Activated CD4-positive, alpha-beta T cell treated with anti-CD3 and anti-CD28 coated beads, Interleukin-2, amount 50 U/mL, for 24 hours (primary cell): ENCODE measurements around the gene TRIM28.
"Not testable (repeated sequence)": the region's sequence is repeated elsewhere in the genome, so short reads cannot be mapped to it uniquely, and the experiment has no call there.

Experiments used
- DNase-seq, 2 donors: peaks; one replicate each; pipeline ENCODE4 v3.0.0-alpha.2; 2020; ENCODE audit warnings: low read depth in 1 of 2, low spot score in 1 of 2

Gene TRIM28

DNA sequence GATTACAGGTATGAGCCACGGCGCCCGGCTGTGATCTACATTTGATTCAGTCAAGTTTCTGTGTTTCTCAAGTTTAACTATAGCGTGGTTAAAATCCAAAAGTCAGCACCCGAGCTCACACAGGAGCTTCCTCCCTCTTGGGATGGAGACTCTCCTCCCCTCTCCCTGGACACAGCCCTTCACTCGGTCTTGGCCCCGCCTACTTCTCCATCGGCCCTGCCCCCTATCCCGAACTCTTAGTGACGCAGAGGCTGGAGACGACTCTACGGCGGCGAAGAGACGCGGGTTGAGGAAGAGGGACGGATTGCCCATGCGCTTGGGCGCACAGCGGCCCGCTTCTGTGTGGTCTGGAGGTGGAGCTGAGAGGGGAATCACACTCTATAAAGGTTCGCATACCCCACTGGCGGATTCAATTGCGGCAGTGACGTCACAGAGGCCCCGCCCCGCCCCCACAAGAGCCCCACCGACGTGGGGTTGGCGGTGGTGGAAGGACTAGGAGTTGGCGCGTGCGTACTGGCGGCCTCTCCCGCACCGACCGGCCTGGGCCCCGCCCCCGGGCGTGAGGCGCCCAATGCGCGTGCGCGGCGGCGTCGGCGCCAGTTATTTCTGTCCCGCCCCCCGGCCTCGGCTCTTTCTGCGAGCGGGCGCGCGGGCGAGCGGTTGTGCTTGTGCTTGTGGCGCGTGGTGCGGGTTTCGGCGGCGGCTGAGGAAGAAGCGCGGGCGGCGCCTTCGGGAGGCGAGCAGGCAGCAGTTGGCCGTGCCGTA is at the start of gene TRIM28:
Gene TRIM28, plus strand, starts transcription at position 239 of the 765 bp plus-strand sequence. CDS start 694 bp downstream, outside the sequence.
- DNase-seq: peak; percentile 100

DNA sequence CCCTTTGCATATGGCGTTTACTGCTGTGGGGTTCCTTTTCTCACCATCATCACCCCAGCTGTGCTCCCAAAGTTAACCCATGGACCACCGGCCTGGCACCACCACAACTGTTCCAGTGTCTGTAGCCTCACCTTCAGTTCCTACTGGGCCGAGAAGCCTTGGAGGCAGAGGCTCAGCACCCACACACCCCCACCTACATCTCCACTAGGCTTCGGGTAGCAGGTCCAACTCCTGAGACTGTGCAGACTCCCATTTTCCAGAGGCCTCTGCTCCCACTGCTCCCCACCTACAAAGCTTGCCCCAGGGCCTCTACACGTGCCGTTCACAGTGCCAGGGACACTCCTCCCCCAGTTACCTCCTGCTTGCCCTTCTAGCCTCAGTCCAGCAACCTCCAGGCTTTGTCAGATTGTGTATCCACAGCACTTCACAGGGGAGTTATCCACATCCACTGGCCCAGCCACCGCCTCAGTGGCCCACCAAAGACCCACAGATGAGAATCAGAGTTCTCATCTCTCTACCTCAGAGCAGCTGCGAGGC is 46.2 kb upstream of the TRIM28 start:
- DNase-seq: no peak

DNA sequence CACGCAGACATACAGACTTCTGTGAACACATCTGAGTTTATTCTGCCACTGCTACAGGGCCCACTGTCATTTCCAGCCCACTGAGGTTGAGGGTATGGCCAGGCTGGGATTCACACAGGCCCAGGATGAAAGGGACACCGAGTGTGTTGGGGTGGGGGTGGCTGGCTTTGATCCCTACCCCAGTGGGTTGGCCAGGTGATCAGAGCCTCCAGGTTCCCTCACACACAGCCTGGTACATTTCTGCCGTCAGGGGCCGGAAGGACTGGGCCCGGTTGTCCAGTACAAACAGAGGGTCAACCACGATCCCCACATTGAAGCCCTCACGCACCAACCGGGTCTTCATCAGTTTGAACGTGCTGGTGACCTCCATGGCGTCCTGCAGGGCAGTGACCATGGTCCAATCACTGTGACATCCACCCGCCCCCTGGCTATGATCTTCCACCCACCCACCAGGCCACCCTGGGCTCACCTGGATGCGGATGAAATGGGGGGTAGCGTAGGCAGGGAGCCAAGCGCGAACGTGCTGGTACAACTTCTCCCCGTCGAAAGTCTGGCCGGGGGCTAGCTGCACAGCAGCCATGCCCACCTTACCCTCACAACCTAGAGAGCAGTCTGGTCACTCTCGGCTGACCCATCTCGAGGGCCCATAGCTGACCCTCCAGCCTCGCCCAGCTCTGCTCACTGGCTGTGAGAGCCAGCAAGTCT is 45.4 kb upstream of the TRIM28 start:
- no peak for DNase-seq

DNA sequence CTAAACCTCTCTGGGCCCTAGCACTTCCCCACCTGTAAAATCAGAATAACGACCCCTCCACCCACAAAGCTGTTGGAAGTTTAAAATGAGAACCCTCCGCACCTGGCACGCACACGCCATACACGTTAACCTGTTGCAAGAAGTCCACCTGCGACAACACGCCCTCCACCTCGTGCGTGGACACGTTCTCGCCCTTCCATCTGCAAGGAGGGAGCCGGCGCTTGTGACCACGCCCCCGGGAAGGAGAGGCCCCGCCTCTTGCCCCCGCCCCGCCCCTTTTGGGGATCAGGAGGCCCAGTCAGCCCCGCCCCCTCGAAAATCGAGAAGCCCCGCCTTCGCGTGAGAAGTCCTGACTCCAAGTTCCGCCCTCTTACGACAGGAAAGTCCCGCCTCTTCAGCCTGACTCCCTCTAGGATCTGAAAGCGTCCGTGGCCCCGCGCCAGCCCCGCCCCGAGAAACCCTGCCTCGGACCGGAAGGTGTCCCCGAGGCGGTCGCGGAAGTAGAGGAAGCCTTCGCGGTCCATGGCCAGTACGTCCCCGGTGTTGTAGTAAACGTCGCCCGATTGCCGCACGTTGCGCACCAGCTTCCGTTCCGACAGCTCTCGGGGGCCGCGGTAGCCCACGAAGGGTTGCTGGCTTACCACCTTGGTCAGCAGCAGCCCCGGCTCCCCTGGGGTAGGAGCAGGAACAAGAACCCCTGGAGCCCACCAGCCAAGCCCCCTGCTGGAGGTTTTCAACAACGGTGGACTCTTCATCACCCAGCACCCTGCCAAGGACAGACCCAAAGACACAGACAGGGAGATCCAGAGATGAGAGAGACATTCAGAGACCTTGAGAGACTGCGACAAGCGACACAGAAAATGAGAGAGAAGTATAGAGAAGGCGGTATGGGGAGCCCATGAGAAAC is 44.6 kb upstream of the TRIM28 start:
- DNase-seq: peak; percentile 94 to 99

- no peak for DNase-seq
Measured at GRCh38 chr19:58500242-58500641, 43.6 kb upstream of the TRIM28 start.

DNA sequence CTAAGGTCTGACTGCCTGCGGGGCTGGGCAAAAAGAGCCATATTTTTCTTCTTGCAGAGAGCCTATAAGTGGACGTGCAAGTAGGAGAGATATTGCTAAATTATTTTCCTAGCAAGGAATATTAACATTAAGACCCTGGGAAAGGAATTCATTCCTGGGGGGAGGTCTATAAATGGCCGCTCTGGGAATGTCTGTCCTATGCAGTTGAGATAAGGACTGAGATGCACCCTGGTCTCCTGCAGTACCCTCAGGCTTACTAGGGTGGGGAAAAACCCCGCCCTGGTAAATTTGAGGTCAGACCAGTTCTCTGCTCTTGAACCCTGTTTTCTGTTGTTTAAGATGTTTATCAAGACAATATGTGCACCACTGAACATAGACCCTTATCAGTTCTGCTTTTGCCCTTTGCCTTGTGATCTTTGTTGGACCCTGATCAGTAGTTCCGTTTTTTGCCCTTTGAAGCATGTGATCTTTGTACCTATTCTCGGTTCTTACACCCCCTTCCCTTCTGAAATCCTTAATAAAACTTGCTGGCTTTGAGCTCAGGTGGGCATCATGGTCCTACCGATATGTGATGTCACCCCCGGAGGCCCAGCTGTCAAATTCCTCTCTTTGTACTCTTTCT is 36.2 kb upstream of the TRIM28 start:
- DNase-seq: not testable (repeated sequence)

- no peak for DNase-seq
Measured at GRCh38 chr19:58509731-58510083, 34.2 kb upstream of the TRIM28 start.

GRCh38 chr19:58510084-58510862 is 33.6 kb upstream of the TRIM28 start:
- DNase-seq: no peak

DNA sequence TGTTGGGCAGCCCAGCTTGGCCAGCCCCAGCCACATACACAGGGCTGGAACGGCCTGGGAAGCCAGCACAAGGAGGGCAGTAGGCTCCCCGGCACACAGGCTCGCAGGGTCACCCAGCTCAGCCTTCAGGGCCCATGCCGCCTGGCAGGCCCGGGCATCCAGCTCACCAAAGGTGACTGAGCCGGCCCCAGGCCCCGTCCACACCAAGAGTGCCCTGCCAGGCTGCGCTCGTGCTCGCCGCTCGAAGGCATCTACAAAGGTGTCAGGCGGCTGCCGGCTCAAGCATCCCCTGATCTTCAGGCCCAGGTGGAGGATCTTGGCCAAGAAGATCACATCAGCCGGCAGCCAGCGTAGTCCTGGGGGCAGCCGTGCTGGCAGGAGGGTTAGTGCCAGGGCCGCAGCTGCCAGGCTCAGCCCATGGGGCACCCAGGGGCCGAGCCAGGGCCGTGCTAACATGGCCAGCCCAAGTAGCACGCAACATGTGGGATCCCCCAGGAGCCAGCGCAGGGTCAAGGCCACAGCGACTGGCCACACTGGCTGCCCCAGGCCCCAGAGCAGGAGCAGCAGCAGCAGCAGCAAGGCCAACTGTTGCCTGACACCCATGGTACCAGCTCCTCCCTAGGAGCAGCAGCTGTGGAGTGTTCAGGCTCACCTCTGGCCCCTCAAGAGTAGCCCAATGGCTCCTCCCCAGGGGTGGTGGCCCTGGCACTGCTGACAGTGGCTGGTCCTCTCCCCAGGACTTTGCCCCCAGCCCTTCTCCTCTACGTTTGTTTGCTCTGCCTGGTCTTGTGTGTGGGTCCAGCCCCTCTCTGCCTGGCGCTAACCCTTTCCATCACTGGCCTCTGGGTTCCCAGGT is 32.3 kb upstream of the TRIM28 start, which contains the start of gene SLC27A5:
Gene SLC27A5, minus strand, starts transcription at position 640 of the 856 bp plus-strand sequence. Its CDS starts 37 bp downstream, at position 603.
- DNase-seq: no peak

DNA sequence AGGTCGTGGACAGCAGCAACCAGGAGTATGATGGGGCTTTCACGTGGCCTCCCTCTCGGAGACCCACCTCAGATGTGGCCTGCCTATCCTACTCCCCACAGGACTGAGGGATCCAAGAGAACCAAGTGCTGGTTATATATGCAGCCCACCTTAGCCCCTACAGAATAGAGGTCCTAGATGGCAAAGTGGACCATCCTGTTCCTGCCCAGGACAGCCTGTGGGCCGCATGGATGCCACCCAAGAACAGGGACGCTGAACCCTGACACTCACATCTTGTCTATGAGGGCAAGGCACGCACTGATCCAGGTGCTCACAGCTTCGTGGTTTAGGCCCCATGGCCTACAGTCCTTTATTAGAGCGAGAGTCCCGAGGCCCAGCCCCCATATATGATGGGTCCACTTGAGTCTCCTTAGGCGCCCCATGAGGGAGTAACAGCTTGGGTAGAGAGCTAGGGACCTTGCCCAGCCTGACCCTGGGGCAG is 30.6 kb upstream of the TRIM28 start:
- DNase-seq: no peak

- DNase-seq: peak; percentile 90 to 92
Measured at GRCh38 chr19:58513694-58514563, 29.9 kb upstream of the TRIM28 start.

- no peak for DNase-seq
Measured at GRCh38 chr19:58514564-58515022, 29.3 kb upstream of the TRIM28 start.

DNA sequence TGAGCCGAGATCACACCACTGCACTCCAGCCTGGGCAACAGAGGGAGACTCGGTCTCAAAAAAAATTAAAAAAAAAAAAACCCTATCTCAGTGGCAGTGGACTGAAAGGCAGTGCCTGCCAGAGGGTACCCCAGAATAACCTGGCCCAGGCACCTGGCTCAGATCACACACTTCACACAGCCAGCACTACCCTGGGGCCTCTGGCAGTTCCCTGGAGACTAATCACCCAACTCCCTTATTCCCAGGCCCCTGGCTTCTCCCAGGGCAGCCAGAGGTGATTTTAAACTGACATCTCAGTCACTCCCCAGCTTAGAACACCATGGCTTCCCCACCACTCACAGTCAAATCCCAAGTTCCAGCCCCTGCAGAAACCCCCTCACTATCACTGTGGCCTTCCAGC is 28.6 kb upstream of the TRIM28 start:
- DNase-seq: no peak

DNA sequence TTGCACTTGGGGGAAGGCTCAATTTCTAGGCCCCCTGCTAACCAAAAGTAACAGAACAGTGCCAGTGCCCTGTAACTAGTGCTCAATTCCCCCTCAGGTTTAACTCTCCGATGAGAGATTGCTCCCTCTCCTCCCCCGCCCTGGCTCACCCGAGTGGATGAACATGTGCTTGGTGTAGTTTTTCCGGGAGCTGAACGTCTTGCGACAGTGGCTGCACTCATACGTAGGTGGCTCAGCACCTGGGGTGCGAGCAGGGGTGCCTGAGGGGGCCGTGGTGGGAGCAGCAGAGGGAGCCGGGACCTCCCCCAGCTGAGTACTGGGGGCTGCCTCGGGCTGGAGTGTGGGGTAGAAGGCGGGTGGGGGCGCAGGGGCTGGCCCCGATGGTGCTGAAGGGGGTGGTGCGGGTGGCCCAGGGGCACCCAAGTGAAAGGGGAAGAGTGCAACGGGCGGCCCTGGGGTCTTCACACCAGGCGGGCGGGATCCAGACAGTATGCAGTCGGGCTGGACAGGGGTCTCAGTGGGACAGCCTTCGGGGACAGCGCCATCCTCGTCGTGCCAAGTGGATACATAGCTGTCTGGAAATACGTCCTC is 27.5 kb upstream of the TRIM28 start:
- no peak for DNase-seq

DNA sequence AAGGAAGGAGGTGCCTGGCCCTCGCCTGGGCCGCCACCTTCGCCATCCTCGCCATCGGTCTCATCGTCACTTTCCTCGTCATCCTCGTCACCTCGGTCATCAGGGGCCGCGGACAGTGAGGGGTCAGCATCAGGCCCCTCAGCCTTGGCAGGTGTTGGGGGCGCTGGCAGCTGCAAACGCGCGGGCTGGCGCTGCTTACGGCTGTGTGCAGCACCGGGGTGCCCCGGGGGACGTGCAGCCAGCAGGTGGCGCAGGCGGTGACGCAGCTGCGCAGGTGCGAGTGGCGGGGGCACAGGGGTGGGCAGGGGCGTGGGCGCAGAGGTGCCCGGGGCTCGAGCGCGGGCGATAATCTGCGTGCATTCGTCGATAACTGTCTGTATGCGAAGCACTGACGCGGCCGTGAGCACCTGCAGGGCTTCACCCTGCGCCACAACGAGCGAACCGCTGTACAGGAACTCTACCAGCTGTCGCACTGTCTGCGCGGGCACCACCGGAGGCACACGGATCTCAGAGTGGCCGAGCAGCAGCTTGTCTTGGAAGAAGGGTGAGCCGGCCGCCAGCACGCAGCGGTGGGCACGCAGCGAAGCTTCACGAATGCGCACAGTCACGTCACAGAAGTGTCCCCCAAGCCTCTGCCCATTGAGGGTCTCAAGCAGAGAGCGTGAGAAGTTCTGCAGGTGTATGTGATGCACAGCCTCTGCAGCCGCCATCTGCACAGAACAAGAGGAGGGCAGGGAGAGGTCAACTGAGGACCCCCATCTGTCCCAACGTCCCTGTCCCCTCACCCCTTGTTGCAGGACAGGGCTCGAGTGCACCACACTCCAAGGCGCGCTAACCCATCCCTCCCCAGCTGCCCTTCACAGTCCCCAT is 26.7 kb upstream of the TRIM28 start:
- no peak for DNase-seq

DNA sequence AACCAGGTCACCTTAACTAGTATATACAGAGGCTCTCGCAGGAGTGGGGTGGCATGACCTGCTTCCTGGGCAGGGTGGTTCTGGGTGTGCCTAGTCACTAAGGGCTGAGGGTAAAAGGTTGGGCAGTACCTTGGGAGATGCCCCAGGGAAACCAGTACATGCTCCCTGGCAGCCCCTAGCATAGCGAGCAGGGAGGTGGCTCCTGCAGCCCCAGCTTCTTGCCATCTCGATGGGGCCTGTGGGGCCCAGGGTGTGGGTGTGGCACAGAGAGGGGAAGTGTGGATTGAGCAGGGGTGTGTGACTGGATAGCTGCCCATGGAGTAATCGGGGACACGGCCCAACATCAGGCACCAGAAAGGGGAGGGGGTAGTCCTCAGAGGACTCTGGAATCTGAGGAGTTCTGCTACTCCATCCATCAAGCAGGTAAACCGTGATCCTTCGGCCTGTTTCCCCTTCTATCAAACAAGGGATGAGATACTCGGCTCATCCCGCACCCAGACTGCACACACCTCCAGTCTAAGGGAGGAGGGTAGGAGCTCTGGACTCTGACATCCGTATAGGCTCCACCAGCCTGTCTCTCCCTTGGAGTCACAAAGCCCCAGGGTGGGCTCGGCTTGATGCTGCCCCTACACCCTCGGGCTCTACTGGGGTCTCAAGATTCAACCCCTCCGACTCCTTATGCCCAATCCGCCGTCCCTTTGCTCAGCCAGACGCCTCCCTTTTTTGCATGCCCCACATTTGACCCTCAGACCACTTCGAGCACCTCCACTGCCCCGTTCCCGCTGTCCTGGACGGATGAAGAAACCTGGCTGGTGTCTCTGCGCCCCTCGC is 25.4 kb upstream of the TRIM28 start:
- DNase-seq: no peak
